ENCODE measurements around the gene BTG3. TPM values are rescaled to one million over a fixed set of nuclear protein-coding genes. Genes with fewer than 3 reads are reported as not detected.

The BTG3 gene
- total and polyA plus RNA-seq, 10 of the 15 experiments (the other 5 are each of a cell fraction or from before 2014, with no cell fraction given), result 15.7 to 74.4 (median 34.8) TPM

GRCh38 chr21:17575076-17575475 lies 37.6 kb downstream of the BTG3 start (continued):
- TF ChIP-seq, protein P1, sequence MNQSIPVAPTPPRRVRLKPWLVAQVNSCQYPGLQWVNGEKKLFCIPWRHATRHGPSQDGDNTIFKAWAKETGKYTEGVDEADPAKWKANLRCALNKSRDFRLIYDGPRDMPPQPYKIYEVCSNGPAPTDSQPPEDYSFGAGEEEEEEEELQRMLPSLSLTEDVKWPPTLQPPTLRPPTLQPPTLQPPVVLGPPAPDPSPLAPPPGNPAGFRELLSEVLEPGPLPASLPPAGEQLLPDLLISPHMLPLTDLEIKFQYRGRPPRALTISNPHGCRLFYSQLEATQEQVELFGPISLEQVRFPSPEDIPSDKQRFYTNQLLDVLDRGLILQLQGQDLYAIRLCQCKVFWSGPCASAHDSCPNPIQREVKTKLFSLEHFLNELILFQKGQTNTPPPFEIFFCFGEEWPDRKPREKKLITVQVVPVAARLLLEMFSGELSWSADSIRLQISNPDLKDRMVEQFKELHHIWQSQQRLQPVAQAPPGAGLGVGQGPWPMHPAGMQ (IDR thresholded peaks at IDR 0.05; ENCODE audit: borderline replicate concordance), result no peak
- TF ChIP-seq CBFB (IDR thresholded peaks at IDR 0.05; ENCODE audit: low read depth) (no peak), TAF1 (IDR thresholded peaks at IDR 0.05; ENCODE audit: borderline replicate concordance, low read depth, low read length) (no peak), PAX5 (IDR thresholded peaks at IDR 0.05; ENCODE audit: borderline replicate concordance, low read depth, low read length) (no peak), SREBF1 (IDR thresholded peaks at IDR 0.05; ENCODE audit: low read length) (no peak), MLLT1 (IDR thresholded peaks at IDR 0.05) (no peak), CHD4 (IDR thresholded peaks at IDR 0.05) (no peak), NBN (IDR thresholded peaks at IDR 0.05) (no peak)
- TF ChIP-seq, protein P2, sequence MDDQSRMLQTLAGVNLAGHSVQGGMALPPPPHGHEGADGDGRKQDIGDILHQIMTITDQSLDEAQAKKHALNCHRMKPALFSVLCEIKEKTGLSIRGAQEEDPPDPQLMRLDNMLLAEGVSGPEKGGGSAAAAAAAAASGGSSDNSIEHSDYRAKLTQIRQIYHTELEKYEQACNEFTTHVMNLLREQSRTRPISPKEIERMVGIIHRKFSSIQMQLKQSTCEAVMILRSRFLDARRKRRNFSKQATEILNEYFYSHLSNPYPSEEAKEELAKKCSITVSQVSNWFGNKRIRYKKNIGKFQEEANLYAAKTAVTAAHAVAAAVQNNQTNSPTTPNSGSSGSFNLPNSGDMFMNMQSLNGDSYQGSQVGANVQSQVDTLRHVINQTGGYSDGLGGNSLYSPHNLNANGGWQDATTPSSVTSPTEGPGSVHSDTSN (IDR thresholded peaks at IDR 0.05; ENCODE audit: insufficient replicate concordance, low read depth, low read length), result no peak

DNA sequence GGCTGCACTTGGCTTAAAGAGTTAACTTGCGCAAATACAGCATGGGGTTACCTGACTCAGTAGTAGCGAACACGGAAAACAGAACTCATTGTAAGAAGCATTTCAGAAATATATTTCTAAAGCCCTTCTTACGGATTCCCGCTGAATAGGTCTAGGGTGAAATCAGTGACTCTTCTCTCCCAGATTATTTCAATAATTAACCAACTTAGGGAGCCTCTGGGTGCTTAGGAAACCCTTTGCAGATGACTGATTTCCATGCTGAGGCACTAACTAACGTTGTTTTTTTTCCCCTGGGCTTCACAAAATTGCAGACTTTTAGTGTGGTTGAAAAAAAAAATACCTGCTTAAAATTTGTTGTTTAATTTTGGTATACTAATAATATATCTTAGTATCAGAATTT lies 40.3 kb downstream of the BTG3 start:
- ChIA-PET RAD21 (ENCODE audit: unreplicated experiment) (no interaction called here), SMC1A (ENCODE audit: uncharacterized antibody, unreplicated experiment) (no interaction called here), CTCF (no interaction called here), POLR2A (no interaction called here)
- Histone ChIP-seq H4K20me1 (ENCODE audit: control insufficient read depth, insufficient read depth) (no peaks in the 10 kb centered on the region), H2AFZ (ENCODE audit: control insufficient read depth, low read depth, low read length) (no peak overlapping the region), H3K36me3 (ENCODE audit: control insufficient read depth in 2 of 2, insufficient read depth in 2 of 2, low read length in 1 of 2) (no peaks in the 10 kb centered on the region), H3K27ac (ENCODE audit: control insufficient read depth, insufficient read depth) (no peak overlapping the region), H3K9me3 (replicated peaks; ENCODE audit: control insufficient read depth, insufficient read depth, low read length) (no peaks in the 10 kb centered on the region), H3K27me3 (replicated peaks in 1 of 2; ENCODE audit: control insufficient read depth in 2 of 2, insufficient read depth in 2 of 2, low read length in 1 of 2) (no peaks in the 10 kb centered on the region), H3K4me3 (no peak overlapping the region), H3K4me1 (ENCODE audit: control insufficient read depth, insufficient read depth, low read length) (no peaks in the 10 kb centered on the region), H3K4me2 (ENCODE audit: control insufficient read depth, insufficient read depth) (no peak overlapping the region), H3K9ac (ENCODE audit: control insufficient read depth, insufficient read depth, low read length) (no peak overlapping the region), H3K79me2 (ENCODE audit: control insufficient read depth, insufficient read depth, low read length) (no peaks in the 10 kb centered on the region)
- ATAC-seq (no peak), DNase-seq (ENCODE audit: low read depth, low spot score) (no peak), FAIRE-seq (no peak)
- WGBS (ENCODE audit: insufficient coverage, insufficient replicate concordance, low lambda C conversion rate, missing lambda C conversion rate), result 50% methylated on average over 6 of the region's 6 CpGs
- in situ Hi-C loops (cut with MboI) (no loop called here), intact Hi-C loops (cut with micrococcal nuclease; ENCODE audit: unreplicated experiment) (no loop called here)
- no TSS peak for BruUV-seq (replicated peaks)
- TF ChIP-seq RAD51 (IDR thresholded peaks at IDR 0.05) (no peak), ZBTB11 (CRISPR knock-in tag; IDR thresholded peaks at IDR 0.05) (no peak)
- TF ChIP-seq, protein P3, sequence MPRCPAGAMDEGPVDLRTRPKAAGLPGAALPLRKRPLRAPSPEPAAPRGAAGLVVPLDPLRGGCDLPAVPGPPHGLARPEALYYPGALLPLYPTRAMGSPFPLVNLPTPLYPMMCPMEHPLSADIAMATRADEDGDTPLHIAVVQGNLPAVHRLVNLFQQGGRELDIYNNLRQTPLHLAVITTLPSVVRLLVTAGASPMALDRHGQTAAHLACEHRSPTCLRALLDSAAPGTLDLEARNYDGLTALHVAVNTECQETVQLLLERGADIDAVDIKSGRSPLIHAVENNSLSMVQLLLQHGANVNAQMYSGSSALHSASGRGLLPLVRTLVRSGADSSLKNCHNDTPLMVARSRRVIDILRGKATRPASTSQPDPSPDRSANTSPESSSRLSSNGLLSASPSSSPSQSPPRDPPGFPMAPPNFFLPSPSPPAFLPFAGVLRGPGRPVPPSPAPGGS (IDR thresholded peaks at IDR 0.05; ENCODE audit: borderline replicate concordance, insufficient read depth, low read depth, low read length, poor library complexity, severe bottlenecking), result no peak
- TF ChIP-seq, protein P4, sequence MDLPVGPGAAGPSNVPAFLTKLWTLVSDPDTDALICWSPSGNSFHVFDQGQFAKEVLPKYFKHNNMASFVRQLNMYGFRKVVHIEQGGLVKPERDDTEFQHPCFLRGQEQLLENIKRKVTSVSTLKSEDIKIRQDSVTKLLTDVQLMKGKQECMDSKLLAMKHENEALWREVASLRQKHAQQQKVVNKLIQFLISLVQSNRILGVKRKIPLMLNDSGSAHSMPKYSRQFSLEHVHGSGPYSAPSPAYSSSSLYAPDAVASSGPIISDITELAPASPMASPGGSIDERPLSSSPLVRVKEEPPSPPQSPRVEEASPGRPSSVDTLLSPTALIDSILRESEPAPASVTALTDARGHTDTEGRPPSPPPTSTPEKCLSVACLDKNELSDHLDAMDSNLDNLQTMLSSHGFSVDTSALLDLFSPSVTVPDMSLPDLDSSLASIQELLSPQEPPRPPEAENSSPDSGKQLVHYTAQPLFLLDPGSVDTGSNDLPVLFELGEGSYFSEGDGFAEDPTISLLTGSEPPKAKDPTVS (IDR thresholded peaks at IDR 0.05; ENCODE audit: low read depth, low read length), result no peak

All from GM12878 (cell line).